A549 (cell line): ENCODE measurements around the gene ZC3HAV1.

Experiments
- BHLHE40 ChIP-seq: IDR thresholded peaks from 2 replicates; pipeline ENCODE4 v1.6.1; 2012; ENCODE audit warnings: low read depth, low read length, inconsistent platforms
- CTCF ChIP-seq: fragments of >200 bp; sonication (Bioruptor Twin); formaldehyde crosslinking; IDR thresholded peaks from 3 replicates; pipeline ENCODE4 v1.5.1; 2016
- JUN ChIP-seq, 2 experiments: fragments of >200 bp; sonication (Bioruptor Twin); formaldehyde crosslinking; IDR thresholded peaks; 2 replicates in 1 of 2; 3 replicates in 1 of 2; pipeline ENCODE4 v1.6.1; 2016 to 2017
- KDM5A ChIP-seq: fragments of 200-600 bp; sonication (generic); IDR thresholded peaks from 2 replicates; pipeline ENCODE4 v1.6.1; 2016; ENCODE audit warnings: antibody characterized with exemption, mild to moderate bottlenecking
- MAFK ChIP-seq: fragments of 450-650 bp; IDR thresholded peaks from 2 replicates; pipeline ENCODE4 v1.6.1; 2014; ENCODE audit not compliant: partially characterized antibody
- MAX ChIP-seq: IDR thresholded peaks from 2 replicates; pipeline ENCODE4 v1.6.1; 2012
- MAZ ChIP-seq: fragments of 150-350 bp; IDR thresholded peaks from 2 replicates; pipeline ENCODE4 v1.6.1; 2014; ENCODE audit warnings: antibody characterized with exemption, low read depth, low read length, borderline replicate concordance
- RFX5 ChIP-seq: fragments of 450-650 bp; IDR thresholded peaks from 2 replicates; pipeline ENCODE4 v1.7.1; 2014; ENCODE audit warnings: antibody characterized with exemption, mild to moderate bottlenecking, moderate library complexity
- RNF2 ChIP-seq: fragments of 200-600 bp; sonication (generic); IDR thresholded peaks from 2 replicates; pipeline ENCODE4 v1.6.1; 2016; ENCODE audit warnings: low read depth, mild to moderate bottlenecking, antibody characterized with exemption, moderate library complexity, borderline replicate concordance
- SMC3 ChIP-seq: fragments of >200 bp; sonication (Bioruptor Twin); formaldehyde crosslinking; IDR thresholded peaks from 3 replicates; pipeline ENCODE4 v1.6.1; 2018; ENCODE audit warnings: inconsistent platforms
- ZFP36 ChIP-seq: fragments of 450-650 bp; IDR thresholded peaks from 2 replicates; pipeline ENCODE4 v1.6.1; 2014; ENCODE audit warnings: borderline replicate concordance; ENCODE audit not compliant: partially characterized antibody
- TF ChIP-seq, protein P1 (sequence below): IDR thresholded peaks from 2 replicates; pipeline ENCODE4 v1.6.1; 2012

DNA sequence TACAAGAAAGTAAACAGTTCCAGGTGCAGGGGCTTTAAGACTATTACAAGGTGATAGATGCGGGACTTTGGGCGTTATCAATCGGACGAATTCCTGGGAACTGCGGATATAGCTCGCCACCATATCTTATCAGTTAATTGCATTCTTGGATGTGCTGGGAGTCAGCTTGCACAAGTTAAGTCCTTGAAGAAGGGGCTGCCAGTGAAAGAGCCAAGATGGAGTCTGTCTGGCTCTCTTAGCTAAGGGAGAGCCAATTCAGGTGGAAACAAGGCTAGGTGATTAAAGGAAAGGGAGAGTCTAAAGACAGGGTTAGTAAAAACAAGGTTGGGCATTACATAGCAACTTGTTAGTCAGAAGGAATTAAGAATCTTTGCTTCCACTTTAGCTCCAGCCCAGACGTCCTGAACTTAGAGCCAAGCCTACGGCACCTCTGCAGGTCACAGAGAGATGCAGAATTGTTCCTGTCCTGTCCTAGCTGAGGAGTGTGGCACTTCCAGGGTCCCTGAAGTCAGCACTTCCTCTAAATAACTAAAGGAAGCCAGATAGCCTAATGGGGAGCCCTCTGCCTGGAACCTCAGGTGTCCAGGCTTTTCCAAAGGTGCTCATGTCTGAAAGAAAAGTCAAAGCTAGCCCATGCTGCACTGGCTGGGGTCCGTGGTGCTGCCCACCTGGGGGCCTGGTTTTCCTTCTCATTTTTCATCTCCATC lies 17.3 kb downstream of the ZC3HAV1 start:
- no peak for TF ChIP-seq CTCF
- no peak for TF ChIP-seq RFX5
- no peak for TF ChIP-seq SMC3
- no peak for TF ChIP-seq RNF2
- no peak for TF ChIP-seq BHLHE40
- TF ChIP-seq MAZ, result no peak
- no peak for TF ChIP-seq MAX
- TF ChIP-seq KDM5A, result no peak
- no peak for TF ChIP-seq JUN (IDR thresholded peaks at IDR 0.05)
- no peak for TF ChIP-seq ZFP36
- TF ChIP-seq, protein P1, sequence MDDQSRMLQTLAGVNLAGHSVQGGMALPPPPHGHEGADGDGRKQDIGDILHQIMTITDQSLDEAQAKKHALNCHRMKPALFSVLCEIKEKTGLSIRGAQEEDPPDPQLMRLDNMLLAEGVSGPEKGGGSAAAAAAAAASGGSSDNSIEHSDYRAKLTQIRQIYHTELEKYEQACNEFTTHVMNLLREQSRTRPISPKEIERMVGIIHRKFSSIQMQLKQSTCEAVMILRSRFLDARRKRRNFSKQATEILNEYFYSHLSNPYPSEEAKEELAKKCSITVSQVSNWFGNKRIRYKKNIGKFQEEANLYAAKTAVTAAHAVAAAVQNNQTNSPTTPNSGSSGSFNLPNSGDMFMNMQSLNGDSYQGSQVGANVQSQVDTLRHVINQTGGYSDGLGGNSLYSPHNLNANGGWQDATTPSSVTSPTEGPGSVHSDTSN, result no peak
- TF ChIP-seq MAFK, result no peak
